ENCODE results near the gene CLCN6. TPM values are rescaled to one million over a fixed set of nuclear protein-coding genes. Genes with fewer than 3 reads are reported as not detected.

The CLCN6 gene
- polyA plus RNA-seq, 3 donors = 13.5 to 15.1 (median 14.9) TPM

DNA sequence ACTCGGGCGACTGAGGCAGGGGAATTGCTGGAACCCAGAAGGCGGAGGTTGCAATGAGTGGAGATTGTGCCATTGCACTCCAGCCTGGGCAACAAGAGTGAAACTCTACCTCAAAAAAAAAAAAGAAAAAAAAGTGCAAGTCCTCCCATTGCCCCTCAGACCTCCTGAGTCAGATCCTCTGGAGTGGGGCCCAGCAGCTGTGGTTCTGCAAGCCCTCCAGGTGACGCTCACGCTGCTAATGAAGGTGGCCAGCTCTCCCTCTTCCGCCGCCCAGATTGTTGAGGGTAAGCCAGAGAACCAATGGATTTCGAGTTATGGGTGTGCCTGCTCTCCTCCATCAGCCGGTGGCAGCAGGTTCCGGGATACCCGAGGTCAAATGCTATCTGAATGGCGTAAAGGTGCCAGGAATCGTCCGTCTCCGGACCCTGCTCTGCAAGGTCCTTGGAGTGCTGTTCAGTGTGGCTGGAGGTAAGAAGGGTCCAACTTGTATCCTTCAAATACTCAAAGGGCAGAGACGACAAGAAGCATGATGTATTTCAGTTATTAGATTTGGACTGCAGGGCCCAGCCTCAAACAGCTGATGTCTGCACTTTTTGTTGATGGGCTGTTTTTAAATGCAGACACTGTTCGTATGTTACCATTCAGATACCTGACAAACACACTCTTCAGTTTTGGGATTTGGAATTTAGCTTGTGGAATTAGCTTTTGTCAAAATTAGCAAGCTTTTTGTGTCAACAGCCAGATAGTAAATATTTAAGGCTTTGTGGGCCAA lies 17.6 kb downstream of the CLCN6 start:
- no peak for DNase-seq (ENCODE audit: low read depth in 3 of 3, low spot score in 2 of 3)

DNA sequence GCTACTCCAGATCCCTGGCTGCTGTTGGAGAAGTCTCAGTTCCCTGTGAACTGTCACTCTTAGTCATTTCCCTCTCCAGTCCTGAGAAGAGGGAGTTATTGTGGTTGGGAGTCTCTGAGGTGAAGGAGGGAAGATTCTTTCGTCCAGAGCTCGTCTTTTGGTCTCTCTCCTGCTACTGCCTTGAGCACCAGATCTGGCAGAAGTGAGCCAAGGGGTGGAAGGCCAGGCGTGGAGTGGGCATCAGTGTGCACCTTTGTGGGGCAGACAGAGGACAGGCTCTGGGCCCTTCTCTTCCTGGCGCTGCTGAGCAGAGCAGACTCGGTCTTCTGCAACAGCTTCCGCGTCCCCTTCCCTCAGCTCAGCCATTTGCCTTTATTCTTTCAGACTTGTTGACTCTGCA lies 19.1 kb downstream of the CLCN6 start:
- no peak for DNase-seq (ENCODE audit: low read depth in 3 of 3, low spot score in 2 of 3)

DNA sequence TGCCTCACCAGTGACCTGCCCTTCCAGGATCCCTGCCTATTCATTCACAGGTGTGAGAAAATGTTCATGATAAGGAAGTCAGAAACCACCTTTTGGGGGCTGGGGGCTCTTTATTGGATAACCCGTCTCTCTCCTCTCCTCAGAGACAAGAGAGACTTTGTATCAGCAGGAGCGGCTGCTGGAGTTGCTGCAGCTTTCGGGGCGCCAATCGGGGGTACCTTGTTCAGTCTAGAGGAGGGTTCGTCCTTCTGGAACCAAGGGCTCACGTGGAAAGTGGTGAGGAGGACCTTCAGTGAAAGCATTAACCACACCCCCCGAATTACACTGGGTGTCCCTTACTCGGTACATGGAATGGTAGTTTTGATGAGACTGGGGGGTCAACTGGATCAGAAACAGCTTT lies 21.0 kb downstream of the CLCN6 start:
- DNase-seq (ENCODE audit: low read depth in 3 of 3, low spot score in 2 of 3) = no peak

DNA sequence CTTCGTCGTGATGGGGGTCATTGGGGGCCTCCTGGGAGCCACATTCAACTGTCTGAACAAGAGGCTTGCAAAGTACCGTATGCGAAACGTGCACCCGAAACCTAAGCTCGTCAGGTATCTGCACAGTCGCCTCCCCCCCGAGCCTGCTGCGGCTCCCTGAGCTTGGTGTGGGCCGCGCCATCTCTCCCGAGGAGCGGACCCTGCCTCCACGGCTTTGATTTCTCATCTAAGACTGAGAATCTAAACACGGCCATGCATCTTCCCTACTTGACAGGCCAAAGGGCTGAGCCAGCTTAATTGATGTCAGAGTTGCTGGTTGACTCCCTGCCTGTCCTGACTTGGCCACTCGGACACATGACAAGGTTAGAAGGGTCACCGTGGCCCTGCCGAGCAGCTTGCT lies 22.5 kb downstream of the CLCN6 start:
- DNase-seq (ENCODE audit: low read depth in 3 of 3, low spot score in 2 of 3) = no peak

DNA sequence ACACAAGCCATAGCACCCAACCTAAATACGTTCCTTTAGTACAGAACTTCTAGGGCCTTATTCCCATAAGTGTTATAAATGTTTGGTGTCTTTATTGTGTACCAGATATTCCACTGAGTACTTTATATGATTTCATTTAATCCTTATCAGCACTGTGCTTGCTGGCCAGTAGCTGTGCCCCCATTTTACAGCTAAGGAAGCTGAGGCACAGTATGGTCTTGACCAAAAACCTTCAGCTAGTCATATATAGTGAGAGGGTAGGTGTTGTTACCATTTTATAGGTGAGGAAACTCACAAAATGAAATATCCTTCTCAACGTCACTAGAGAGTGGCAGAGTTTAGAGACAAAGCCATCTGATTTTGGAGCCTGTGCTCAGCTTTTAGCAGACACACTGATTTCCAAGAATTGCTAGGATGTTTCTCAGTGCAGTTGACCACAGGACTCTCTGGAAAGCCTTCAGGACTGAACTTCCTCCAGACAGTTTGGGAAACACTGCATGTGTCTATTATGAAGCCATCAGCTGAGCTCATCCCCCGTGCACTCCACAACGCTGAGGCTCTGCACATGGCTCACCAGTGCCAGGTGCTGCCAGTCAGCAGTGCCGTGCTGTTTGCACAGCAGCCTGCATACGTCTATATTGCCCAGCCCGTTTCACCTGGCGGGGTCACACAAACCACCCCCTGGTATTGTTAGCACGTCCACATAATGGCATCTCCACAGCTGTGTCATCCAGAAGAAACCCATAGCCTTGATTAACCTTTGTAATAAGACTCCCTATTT lies 26.1 kb downstream of the CLCN6 start:
- no peak for DNase-seq (ENCODE audit: low read depth in 3 of 3, low spot score in 2 of 3)

DNA sequence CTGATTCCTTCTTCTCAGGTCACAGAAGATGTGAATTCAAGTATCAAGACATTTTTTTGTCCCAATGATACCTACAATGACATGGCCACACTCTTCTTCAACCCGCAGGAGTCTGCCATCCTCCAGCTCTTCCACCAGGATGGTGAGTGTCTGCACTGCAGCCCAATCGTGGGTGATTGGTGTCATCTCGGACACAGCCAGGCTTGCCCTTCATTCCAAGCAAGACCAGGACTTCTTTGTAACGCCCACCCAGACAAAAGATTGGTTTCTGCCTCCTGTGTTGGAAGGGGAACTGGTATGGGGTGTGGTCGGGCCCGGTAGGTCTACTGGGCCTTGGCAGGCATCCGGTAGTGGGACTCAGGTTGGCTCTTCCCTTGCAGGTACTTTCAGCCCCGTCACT lies 27.5 kb downstream of the CLCN6 start:
- no peak for DNase-seq (ENCODE audit: low read depth in 3 of 3, low spot score in 2 of 3)

GRCh38 chr1:11833900-11834299 lies 27.9 kb downstream of the CLCN6 start:
- no peak for DNase-seq (ENCODE audit: low read depth in 3 of 3, low spot score in 2 of 3)

DNA sequence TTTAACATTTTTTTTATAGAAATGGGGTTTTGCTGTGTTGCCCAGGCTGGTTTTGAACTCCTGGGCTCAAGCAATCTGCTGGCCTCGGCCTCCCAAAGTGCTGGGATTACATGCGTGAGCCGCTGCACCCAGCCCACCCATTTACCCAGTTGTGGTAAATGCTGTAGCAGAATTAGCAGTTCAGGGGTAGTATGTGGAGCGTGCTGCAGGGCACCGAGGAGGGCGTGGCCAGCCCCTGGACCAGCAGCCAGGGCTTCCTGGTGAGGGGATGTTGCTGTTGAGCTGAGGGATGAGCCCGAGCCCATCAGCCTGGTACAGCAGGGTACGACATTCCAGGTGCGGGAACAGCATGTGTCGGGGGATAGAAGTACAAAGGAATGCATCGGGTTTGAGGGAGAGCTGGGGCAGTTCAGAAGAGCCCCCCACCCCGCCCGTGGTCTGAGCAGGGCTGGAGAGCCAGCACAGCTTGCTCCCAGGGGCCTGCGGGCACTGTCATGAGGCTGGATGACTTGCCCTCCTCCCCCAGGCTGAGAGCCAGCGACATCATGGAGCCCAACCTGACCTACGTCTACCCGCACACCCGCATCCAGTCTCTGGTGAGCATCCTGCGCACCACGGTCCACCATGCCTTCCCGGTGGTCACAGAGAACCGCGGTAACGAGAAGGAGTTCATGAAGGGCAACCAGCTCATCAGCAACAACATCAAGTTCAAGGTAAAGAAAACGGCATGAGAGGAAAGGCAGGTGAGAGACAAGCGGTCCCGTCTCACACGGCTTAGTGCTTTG lies 29.6 kb downstream of the CLCN6 start:
- DNase-seq (ENCODE audit: low read depth in 3 of 3, low spot score in 2 of 3) = no peak

- DNase-seq (ENCODE audit: low read depth in 3 of 3, low spot score in 2 of 3) = no peak
These were observed 31.2 kb downstream of the CLCN6 start for GRCh38 chr1:11836955-11837766.

GRCh38 chr1:11837767-11838348 lies 31.9 kb downstream of the CLCN6 start:
- DNase-seq (ENCODE audit: low read depth in 3 of 3, low spot score in 2 of 3) = no peak

DNA sequence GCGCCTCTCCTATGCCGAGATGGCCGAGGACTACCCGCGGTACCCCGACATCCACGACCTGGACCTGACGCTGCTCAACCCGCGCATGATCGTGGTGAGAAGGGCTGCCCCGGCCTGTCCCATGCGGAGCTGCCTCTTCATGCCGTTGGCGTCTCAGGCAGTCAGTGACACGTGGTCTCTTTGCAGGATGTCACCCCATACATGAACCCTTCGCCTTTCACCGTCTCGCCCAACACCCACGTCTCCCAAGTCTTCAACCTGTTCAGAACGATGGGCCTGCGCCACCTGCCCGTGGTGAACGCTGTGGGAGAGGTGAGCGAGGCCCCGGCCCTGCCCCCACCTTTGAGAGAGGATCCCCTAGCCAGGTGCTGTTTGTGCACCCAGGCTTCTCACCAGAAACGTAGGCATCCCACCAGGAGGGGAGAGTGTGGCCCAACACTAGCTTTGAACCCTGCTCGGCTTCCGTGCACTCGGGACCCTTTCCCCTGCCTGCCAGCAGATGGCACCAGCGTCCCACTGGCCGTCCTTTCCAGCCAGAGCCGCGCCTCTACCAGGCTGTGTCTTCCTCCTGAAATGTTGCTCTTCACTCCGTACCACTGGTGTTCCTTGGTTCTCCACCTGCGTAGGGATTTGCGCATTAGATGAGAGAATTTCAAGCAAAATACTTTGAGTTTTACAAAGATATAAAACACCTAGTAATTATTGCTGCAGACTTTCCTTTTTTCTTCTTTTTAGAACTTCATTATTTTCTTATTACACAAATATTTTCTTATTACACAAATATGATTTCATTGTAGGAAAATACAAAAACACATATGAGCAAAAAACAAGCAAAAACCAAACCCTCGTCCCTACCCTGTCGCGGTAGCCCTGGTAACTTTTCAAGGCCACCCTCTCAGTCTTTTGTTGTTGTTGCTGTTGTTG lies 32.6 kb downstream of the CLCN6 start:
- no peak for DNase-seq (ENCODE audit: low read depth in 3 of 3, low spot score in 2 of 3)

DNA sequence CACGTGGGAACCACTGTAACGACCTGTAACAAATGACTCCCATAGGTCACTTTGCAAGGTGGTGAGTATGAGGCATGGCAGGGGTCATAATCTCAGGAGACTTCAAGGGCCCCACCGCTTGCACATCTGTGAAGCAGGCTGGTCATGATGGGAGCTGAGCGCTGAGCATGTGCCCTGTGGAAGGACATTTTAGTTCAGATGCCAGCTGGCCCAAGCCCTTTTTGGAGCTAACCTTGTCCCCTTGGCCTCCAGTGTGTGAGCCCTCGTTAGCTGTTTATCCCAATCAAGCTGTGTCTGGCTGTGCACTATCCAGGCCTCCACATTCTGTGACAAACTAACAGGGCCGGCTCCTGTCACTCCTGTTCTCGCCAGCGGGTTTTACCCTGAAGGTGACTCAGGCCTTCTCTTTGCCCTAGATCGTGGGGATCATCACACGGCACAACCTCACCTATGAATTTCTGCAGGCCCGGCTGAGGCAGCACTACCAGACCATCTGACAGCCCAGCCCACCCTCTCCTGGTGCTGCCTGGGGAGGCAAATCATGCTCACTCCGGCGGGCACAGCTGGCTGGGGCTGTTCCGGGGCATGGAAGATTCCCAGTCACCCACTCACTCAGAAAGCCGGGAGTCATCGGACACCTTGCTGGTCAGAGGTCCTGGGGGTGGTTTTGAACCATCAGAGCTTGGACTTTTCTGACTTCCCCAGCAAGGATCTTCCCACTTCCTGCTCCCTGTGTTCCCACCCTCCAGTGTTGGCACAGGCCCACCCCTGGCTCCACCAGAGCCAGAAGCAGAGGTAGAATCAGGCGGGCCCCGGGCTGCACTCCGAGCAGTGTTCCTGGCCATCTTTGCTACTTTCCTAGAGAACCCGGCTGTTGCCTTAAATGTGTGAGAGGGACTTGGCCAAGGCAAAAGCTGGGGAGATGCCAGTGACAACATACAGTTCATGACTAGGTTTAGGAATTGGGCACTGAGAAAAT lies 34.0 kb downstream of the CLCN6 start:
- DNase-seq (ENCODE audit: low read depth in 3 of 3, low spot score in 2 of 3) = no peak

GRCh38 chr1:11841245-11842153 lies 35.5 kb downstream of the CLCN6 start:
- no peak for DNase-seq (ENCODE audit: low read depth in 3 of 3, low spot score in 2 of 3)

- DNase-seq (ENCODE audit: low read depth in 3 of 3, low spot score in 2 of 3) = no peak
These were observed 36.4 kb downstream of the CLCN6 start for GRCh38 chr1:11842154-11843041.

DNA sequence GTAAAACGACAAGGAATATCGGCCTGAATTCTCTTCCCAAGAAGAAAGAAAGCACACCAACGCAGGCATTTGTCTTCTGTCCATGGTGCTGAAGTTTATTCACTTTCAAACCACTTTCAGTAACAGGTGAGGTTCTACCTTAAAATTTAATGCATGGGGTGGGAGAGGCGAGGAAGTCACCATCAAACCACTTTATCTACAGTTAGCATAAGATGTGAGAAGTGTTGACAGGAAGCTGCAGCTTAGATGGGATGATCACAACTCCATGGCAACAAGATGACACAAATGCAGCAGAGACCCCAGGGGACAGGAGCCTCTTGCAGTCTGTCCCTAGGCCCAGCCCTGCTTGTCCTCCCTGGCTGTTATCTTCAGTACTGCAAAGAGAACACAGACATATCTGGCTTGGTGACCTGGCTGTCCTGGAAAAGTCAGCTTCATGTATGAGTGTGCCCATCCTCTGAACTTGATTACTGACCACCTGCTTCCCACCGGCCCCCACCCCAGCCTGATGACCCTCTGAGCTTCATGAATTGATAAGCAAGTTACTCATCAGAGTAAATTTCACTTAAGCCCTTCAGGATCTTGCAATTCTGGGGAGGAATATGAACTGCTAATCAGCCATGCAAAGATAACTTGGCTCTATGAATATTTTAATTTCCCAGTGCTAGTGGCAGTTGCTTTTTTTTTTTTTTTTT lies 39.8 kb downstream of the CLCN6 start:
- no peak for DNase-seq (ENCODE audit: low read depth in 3 of 3, low spot score in 2 of 3)

All from right renal cortex interstitium (tissue), 3 donors.